HepG2 (cell line): Measurements from ENCODE around the gene OPN3. TPM values are rescaled to one million over a fixed set of nuclear protein-coding genes. Genes with fewer than 3 reads are reported as not detected.
"Not testable (repeated sequence)": the region's sequence is repeated elsewhere in the genome, so short reads cannot be mapped to it uniquely, and the experiment has no call there.

Experiments
- ATAC-seq: fragments of 200-7000 bp; cut with Tn5 transposase; 3 replicates; pipeline ENCODE4 v1.9.1; 2020; ENCODE audit warnings: mild to moderate bottlenecking, moderate library complexity
- BruUV-seq: library from RNA; stranded (reverse); fragments of 400-500 nt; replicated peaks from 2 replicates; lab custom pipeline; 2021; lab: Mats Ljungman, UMichigan
- CTCF ChIA-PET: fragments of 300-600 bp; formaldehyde crosslinking; extraction: SDS; loops from one replicate; lab custom pipeline; 2021; ENCODE audit warnings: low total read pairs, inconsistent platforms, low intra/inter-chr PET ratio; lab: Yijun Ruan, JAX
- POLR2A ChIA-PET: fragments of 350-600 bp; sonication (Branson Sonifier 250); formaldehyde crosslinking; loops from one replicate; lab custom pipeline; 2020; ENCODE audit warnings: antibody characterized with exemption, inconsistent platforms; lab: Yijun Ruan, JAX
- DNase-seq: peaks from one replicate; pipeline ENCODE4 v3.0.0-alpha.2; 2015; ENCODE audit warnings: low spot score
- FAIRE-seq: peaks from 3 replicates; lab custom pipeline; 2011; peaks lifted over from hg19 to GRCh38; lab: Jason Lieb, UNC
- H2AFZ ChIP-seq: one replicate; pipeline ENCODE4 v1.6.1; 2011; ENCODE audit warnings: low read length, inconsistent platforms
- H3K27ac ChIP-seq: fragments of 300-600 bp; 3 replicates; pipeline ENCODE4 v1.8.0; 2011; ENCODE audit warnings: mixed run types, mild to moderate bottlenecking, mixed read lengths, low read length, inconsistent platforms; ENCODE audit not compliant: insufficient read depth; ENCODE audit errors: extremely low read length
- H3K27me3 ChIP-seq, 2 experiments: fragments of 200-600 bp in 1 of 2; 2 replicates in 1 of 2; 3 replicates in 1 of 2; pipeline versions ENCODE4 v1.6.0 to v1.8.0; 2011; ENCODE audit warnings: low read length in 2 of 2, mild to moderate bottlenecking in 2 of 2, moderate library complexity in 2 of 2, inconsistent platforms in 1 of 2; ENCODE audit not compliant: insufficient read depth in 2 of 2, control insufficient read depth in 1 of 2
- H3K36me3 ChIP-seq, 2 experiments: fragments of 200-600 bp in 1 of 2; replicated peaks in 1 of 2; 2 replicates in 1 of 2; 3 replicates in 1 of 2; pipeline versions ENCODE4 v1.5.1 to v1.8.0; 2011; ENCODE audit warnings: low read length in 2 of 2, inconsistent platforms in 1 of 2; ENCODE audit not compliant: insufficient read depth in 2 of 2, control insufficient read depth in 1 of 2
- H3K4me1 ChIP-seq: 2 replicates; pipeline ENCODE4 v1.5.1; 2012; ENCODE audit warnings: low read length, inconsistent platforms; ENCODE audit not compliant: insufficient read depth
- H3K4me2 ChIP-seq: 2 replicates; pipeline ENCODE4 v1.6.0; 2011; ENCODE audit warnings: low read depth, low read length, inconsistent platforms
- H3K4me3 ChIP-seq, 3 experiments: fragments of 200-600 bp in 1 of 3; sonication (generic), shearing (Covaris generic) in 1 of 3; replicated peaks in 1 of 3; 2 replicates each; pipeline ENCODE4 v1.5.1; 2011 to 2016; ENCODE audit warnings: low read length in 3 of 3, inconsistent platforms in 2 of 3, low read depth in 2 of 3, mild to moderate bottlenecking in 2 of 3, control low read depth in 1 of 3, mixed read lengths in 1 of 3; ENCODE audit not compliant: insufficient read depth in 1 of 3
- H3K79me2 ChIP-seq: one replicate; pipeline ENCODE4 v1.6.1; 2011; ENCODE audit warnings: low read length, inconsistent platforms; ENCODE audit not compliant: insufficient read depth
- H3K9ac ChIP-seq: 2 replicates; pipeline ENCODE4 v1.6.0; 2011; ENCODE audit warnings: mild to moderate bottlenecking, low read depth, low read length, inconsistent platforms; ENCODE audit not compliant: insufficient read depth
- H3K9me3 ChIP-seq: 2 replicates; pipeline ENCODE4 v1.5.1; 2012; ENCODE audit warnings: mild to moderate bottlenecking, low read length
- H4K20me1 ChIP-seq: 2 replicates; pipeline ENCODE4 v1.6.0; 2011; ENCODE audit warnings: inconsistent platforms, mild to moderate bottlenecking, low read length, moderate library complexity; ENCODE audit not compliant: insufficient read depth
- ZNF564 ChIP-seq: sonication (generic); formaldehyde crosslinking; IDR thresholded peaks from 2 replicates; pipeline ENCODE4 v1.8.1; 2023; ENCODE audit warnings: mild to moderate bottlenecking, missing genetic modification reagents
- WGBS: methylation state at CpG from one replicate; pipeline ENCODE4 v1.1.6; 2017; ENCODE audit warnings: low lambda C conversion rate; 5-methylcytosine and 5-hydroxymethylcytosine counted together
- in situ Hi-C: cut with HindIII; loops from 2 replicates; pipeline ENCODE4 v1.10.0; 2017; ENCODE audit warnings: low pct_unique_long_range_greater_than_20kb; ENCODE audit not compliant: extremely low pct_ligation_motif_present
- intact Hi-C: fragments of 100-400 bp; cut with micrococcal nuclease; formaldehyde crosslinking; loops from one replicate; pipeline ENCODE4 v1.10.0; 2022; ENCODE audit not compliant: unreplicated experiment
- polyA plus RNA-seq, 8 experiments: library from polyadenylated mRNA; depleted of rRNA in 3 of 8; stranded (reverse) in 7 of 8; unstranded in 1 of 8; fragments of >200 nt; fragmentation: Illumina TruSeq in 4 of 8; extraction: Trizol in 4 of 8; gene quantifications; 2 replicates each; pipeline versions ENCODE4 v1.2.1 to v1.2.3, GENCODE V29; 2011 to 2016; ENCODE audit warnings: low read depth in 4 of 8, missing spikeins in 1 of 8, mixed read lengths in 1 of 8; ENCODE audit not compliant: insufficient read depth in 1 of 8
- total RNA-seq, 5 experiments: library from RNA; depleted of rRNA; stranded (reverse); fragments of >200 nt; fragmentation: Illumina TruSeq; extraction: Trizol; gene quantifications; 2 replicates each; pipeline ENCODE4 v1.2.3, GENCODE V29; 2016; ENCODE audit warnings: low read depth in 1 of 5
- TF ChIP-seq, protein P1 (sequence below): sonication (generic); formaldehyde crosslinking; IDR thresholded peaks from 2 replicates; pipeline ENCODE4 v1.8.0; 2022; ENCODE audit warnings: mild to moderate bottlenecking, missing genetic modification reagents, moderate library complexity
- TF ChIP-seq, protein P2 (sequence below): sonication (generic); formaldehyde crosslinking; IDR thresholded peaks from 2 replicates; pipeline ENCODE4 v1.5.1; 2020; ENCODE audit warnings: mild to moderate bottlenecking, missing genetic modification reagents, borderline replicate concordance
- TF ChIP-seq, protein P3 (sequence below): IDR thresholded peaks from 2 replicates; pipeline ENCODE4 v1.6.1; 2016; ENCODE audit warnings: low read depth, missing genetic modification reagents, missing compliant biosample characterization

The OPN3 gene
- total and polyA plus RNA-seq, 2 of the 13 experiments (the other 11 are each of a cell fraction or from before 2014, with no cell fraction given): 17.4 to 23.0 TPM

DNA sequence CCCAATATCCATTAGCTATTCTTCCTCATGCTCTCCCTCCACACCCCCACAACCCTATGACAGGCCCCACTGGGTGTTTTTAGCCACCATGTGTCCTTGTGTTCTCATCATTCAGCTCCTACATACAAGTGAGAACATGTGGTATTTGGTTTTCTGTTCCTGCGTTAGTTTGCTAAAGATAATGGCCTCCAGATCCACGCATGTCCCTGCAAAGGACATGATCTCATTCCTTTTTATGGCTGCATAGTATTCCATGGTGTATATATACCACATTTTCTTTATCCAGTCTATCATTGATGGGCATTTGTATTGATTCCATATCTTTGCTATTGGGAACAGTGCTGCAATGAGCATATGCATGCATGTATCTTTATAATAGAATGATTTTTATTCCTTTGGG, 18.8 kb upstream of the OPN3 start:
- 49% methylated on average over 2 of the region's 2 CpGs for WGBS
- BruUV-seq, FAIRE-seq, CTCF ChIA-PET, in situ Hi-C loops, H3K27ac ChIP-seq, H3K79me2 ChIP-seq, H3K36me3 ChIP-seq, H4K20me1 ChIP-seq, POLR2A ChIA-PET, H3K4me2 ChIP-seq, ATAC-seq, H3K4me3 ChIP-seq, H3K27me3 ChIP-seq, DNase-seq, H3K9me3 ChIP-seq, H3K9ac ChIP-seq, intact Hi-C loops, H3K4me1 ChIP-seq, H2AFZ ChIP-seq: not testable (repeated sequence)

DNA sequence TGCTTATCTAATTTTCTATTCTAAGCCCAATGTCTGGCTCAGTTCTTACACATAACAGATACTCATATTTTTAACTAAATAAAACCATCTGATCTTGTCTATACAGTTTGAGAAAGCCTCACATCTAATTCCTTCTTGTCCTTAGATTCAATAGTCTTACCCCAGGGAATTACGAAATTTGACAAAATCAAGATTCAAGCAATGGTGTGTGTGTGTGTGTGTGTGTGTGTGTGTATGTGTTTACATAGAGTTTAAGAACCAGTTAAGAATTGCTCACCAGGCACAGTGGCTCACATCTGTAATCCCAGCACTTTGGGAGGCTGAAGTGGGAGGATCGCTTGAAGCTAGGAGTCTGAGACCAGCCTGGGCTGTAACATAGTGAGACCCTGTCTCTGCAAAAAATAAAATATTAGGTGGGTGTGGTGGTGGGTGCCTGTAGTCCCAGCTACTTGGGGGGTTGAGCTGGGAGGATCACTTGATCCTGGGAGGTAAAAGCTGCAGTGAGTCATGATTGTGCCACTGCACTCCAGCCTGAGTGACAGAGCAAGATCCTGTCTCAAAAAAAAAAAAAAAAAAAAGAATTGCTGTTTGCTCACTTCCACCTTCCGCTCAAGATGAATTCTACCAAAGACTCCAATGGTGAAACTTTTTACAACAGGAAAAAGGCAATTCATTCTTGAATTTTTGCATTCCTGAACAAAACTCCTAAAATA, 18.1 kb upstream of the OPN3 start:
- in situ Hi-C loops: no loop called here
- H3K36me3 ChIP-seq: no peaks in the 10 kb centered on the region
- no peak overlapping the region for H3K4me3 ChIP-seq
- no peak overlapping the region for H3K9ac ChIP-seq
- no peak overlapping the region for H3K4me2 ChIP-seq
- POLR2A ChIA-PET: no interaction called here
- no peaks in the 10 kb centered on the region for H3K79me2 ChIP-seq
- no peak overlapping the region for H3K27ac ChIP-seq
- H3K27me3 ChIP-seq: no peaks in the 10 kb centered on the region; a peak in 2 of 5 replicates
- intact Hi-C loops: no loop called here
- FAIRE-seq: no peak
- H4K20me1 ChIP-seq: no peaks in the 10 kb centered on the region
- H3K4me1 ChIP-seq: no peaks in the 10 kb centered on the region
- no TSS peak for BruUV-seq
- WGBS: 41% methylated on average over 3 of the region's 3 CpGs
- H3K9me3 ChIP-seq: no peaks in the 10 kb centered on the region
- CTCF ChIA-PET: no interaction called here
- H2AFZ ChIP-seq: no peak overlapping the region
- ATAC-seq: no peak
- DNase-seq: no peak
- TF ChIP-seq ZNF564: no peak
- TF ChIP-seq, protein P1, sequence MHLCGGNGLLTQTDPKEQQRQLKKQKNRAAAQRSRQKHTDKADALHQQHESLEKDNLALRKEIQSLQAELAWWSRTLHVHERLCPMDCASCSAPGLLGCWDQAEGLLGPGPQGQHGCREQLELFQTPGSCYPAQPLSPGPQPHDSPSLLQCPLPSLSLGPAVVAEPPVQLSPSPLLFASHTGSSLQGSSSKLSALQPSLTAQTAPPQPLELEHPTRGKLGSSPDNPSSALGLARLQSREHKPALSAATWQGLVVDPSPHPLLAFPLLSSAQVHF (CRISPR knock-in tag): no peak
- TF ChIP-seq, protein P2, sequence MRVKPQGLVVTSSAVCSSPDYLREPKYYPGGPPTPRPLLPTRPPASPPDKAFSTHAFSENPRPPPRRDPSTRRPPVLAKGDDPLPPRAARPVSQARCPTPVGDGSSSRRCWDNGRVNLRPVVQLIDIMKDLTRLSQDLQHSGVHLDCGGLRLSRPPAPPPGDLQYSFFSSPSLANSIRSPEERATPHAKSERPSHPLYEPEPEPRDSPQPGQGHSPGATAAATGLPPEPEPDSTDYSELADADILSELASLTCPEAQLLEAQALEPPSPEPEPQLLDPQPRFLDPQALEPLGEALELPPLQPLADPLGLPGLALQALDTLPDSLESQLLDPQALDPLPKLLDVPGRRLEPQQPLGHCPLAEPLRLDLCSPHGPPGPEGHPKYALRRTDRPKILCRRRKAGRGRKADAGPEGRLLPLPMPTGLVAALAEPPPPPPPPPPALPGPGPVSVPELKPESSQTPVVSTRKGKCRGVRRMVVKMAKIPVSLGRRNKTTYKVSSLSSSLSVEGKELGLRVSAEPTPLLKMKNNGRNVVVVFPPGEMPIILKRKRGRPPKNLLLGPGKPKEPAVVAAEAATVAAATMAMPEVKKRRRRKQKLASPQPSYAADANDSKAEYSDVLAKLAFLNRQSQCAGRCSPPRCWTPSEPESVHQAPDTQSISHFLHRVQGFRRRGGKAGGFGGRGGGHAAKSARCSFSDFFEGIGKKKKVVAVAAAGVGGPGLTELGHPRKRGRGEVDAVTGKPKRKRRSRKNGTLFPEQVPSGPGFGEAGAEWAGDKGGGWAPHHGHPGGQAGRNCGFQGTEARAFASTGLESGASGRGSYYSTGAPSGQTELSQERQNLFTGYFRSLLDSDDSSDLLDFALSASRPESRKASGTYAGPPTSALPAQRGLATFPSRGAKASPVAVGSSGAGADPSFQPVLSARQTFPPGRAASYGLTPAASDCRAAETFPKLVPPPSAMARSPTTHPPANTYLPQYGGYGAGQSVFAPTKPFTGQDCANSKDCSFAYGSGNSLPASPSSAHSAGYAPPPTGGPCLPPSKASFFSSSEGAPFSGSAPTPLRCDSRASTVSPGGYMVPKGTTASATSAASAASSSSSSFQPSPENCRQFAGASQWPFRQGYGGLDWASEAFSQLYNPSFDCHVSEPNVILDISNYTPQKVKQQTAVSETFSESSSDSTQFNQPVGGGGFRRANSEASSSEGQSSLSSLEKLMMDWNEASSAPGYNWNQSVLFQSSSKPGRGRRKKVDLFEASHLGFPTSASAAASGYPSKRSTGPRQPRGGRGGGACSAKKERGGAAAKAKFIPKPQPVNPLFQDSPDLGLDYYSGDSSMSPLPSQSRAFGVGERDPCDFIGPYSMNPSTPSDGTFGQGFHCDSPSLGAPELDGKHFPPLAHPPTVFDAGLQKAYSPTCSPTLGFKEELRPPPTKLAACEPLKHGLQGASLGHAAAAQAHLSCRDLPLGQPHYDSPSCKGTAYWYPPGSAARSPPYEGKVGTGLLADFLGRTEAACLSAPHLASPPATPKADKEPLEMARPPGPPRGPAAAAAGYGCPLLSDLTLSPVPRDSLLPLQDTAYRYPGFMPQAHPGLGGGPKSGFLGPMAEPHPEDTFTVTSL (CRISPR knock-in tag): no peak
- TF ChIP-seq, protein P3, sequence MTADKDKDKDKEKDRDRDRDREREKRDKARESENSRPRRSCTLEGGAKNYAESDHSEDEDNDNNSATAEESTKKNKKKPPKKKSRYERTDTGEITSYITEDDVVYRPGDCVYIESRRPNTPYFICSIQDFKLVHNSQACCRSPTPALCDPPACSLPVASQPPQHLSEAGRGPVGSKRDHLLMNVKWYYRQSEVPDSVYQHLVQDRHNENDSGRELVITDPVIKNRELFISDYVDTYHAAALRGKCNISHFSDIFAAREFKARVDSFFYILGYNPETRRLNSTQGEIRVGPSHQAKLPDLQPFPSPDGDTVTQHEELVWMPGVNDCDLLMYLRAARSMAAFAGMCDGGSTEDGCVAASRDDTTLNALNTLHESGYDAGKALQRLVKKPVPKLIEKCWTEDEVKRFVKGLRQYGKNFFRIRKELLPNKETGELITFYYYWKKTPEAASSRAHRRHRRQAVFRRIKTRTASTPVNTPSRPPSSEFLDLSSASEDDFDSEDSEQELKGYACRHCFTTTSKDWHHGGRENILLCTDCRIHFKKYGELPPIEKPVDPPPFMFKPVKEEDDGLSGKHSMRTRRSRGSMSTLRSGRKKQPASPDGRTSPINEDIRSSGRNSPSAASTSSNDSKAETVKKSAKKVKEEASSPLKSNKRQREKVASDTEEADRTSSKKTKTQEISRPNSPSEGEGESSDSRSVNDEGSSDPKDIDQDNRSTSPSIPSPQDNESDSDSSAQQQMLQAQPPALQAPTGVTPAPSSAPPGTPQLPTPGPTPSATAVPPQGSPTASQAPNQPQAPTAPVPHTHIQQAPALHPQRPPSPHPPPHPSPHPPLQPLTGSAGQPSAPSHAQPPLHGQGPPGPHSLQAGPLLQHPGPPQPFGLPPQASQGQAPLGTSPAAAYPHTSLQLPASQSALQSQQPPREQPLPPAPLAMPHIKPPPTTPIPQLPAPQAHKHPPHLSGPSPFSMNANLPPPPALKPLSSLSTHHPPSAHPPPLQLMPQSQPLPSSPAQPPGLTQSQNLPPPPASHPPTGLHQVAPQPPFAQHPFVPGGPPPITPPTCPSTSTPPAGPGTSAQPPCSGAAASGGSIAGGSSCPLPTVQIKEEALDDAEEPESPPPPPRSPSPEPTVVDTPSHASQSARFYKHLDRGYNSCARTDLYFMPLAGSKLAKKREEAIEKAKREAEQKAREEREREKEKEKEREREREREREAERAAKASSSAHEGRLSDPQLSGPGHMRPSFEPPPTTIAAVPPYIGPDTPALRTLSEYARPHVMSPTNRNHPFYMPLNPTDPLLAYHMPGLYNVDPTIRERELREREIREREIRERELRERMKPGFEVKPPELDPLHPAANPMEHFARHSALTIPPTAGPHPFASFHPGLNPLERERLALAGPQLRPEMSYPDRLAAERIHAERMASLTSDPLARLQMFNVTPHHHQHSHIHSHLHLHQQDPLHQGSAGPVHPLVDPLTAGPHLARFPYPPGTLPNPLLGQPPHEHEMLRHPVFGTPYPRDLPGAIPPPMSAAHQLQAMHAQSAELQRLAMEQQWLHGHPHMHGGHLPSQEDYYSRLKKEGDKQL: no peak
